Trophoblast cell (in vitro differentiated cells and primary cell): ENCODE data around the gene LPP.

Experiments
- DNase-seq, 2 donors: peaks; one replicate each; pipeline ENCODE4 v3.0.0-alpha.2; 2016
- H2AFZ ChIP-seq: 2 replicates; pipeline ENCODE4 v1.6.1; 2013; ENCODE audit warnings: low read length, moderate library complexity, mild to moderate bottlenecking; ENCODE audit not compliant: insufficient read depth, poor library complexity
- H2AK5ac ChIP-seq: 2 replicates; pipeline ENCODE4 v1.6.1; 2013; ENCODE audit warnings: mild to moderate bottlenecking, low read length
- H2BK120ac ChIP-seq: 2 replicates; pipeline ENCODE4 v1.6.1; 2013; ENCODE audit warnings: low read length, mild to moderate bottlenecking, moderate library complexity; ENCODE audit not compliant: insufficient read depth, poor library complexity
- H2BK12ac ChIP-seq: 2 replicates; pipeline ENCODE4 v1.6.1; 2013; ENCODE audit warnings: mild to moderate bottlenecking, low read length, moderate library complexity
- H2BK5ac ChIP-seq: 2 replicates; pipeline ENCODE4 v1.6.1; 2013; ENCODE audit warnings: low read length, low read depth, moderate library complexity, mild to moderate bottlenecking; ENCODE audit not compliant: poor library complexity
- H3K14ac ChIP-seq: 2 replicates; pipeline ENCODE4 v1.6.1; 2013; ENCODE audit warnings: mild to moderate bottlenecking, low read length
- H3K18ac ChIP-seq: 2 replicates; pipeline ENCODE4 v1.6.1; 2013; ENCODE audit warnings: mild to moderate bottlenecking, low read length
- H3K23ac ChIP-seq: 2 replicates; pipeline ENCODE4 v1.6.1; 2013; ENCODE audit warnings: low read length
- H3K27ac ChIP-seq: 2 replicates; pipeline ENCODE4 v1.5.1; 2013; ENCODE audit warnings: low read depth, mild to moderate bottlenecking, inconsistent platforms, low read length, moderate library complexity
- H3K27me3 ChIP-seq: 2 replicates; pipeline ENCODE4 v1.6.1; 2013; ENCODE audit warnings: inconsistent platforms, mild to moderate bottlenecking, low read length, moderate library complexity; ENCODE audit not compliant: insufficient read depth
- H3K36me3 ChIP-seq, 2 experiments: 1 replicate in 1 of 2; 2 replicates in 1 of 2; pipeline ENCODE4 v1.6.1; 2013; ENCODE audit warnings: low read length in 2 of 2, mild to moderate bottlenecking in 2 of 2, moderate library complexity in 1 of 2; ENCODE audit not compliant: insufficient read depth in 2 of 2, control insufficient read depth in 1 of 2
- H3K4ac ChIP-seq: 2 replicates; pipeline ENCODE4 v1.6.1; 2013; ENCODE audit warnings: low read depth, mild to moderate bottlenecking, low read length, moderate library complexity
- H3K4me1 ChIP-seq, 2 experiments: 1 replicate in 1 of 2; 2 replicates in 1 of 2; pipeline ENCODE4 v1.6.1; 2013; ENCODE audit warnings: low read length in 2 of 2, mild to moderate bottlenecking in 2 of 2, moderate library complexity in 1 of 2; ENCODE audit not compliant: insufficient read depth in 2 of 2, control insufficient read depth in 1 of 2
- H3K4me2 ChIP-seq: 2 replicates; pipeline ENCODE4 v1.6.1; 2013; ENCODE audit warnings: inconsistent platforms, mild to moderate bottlenecking, low read length, moderate library complexity
- H3K4me3 ChIP-seq: 2 replicates; pipeline ENCODE4 v1.5.1; 2013; ENCODE audit warnings: mild to moderate bottlenecking, low read depth, low read length, inconsistent platforms
- H3K79me1 ChIP-seq: one replicate; pipeline ENCODE4 v1.6.1; 2013; ENCODE audit warnings: low read length
- H3K79me2 ChIP-seq: 2 replicates; pipeline ENCODE4 v1.6.1; 2013; ENCODE audit warnings: low read length, mild to moderate bottlenecking; ENCODE audit not compliant: control insufficient read depth, insufficient read depth, poor library complexity
- H3K9ac ChIP-seq: 2 replicates; pipeline ENCODE4 v1.6.1; 2013; ENCODE audit warnings: mild to moderate bottlenecking, low read length
- H3K9me3 ChIP-seq: 2 replicates; pipeline ENCODE4 v1.6.1; 2013; ENCODE audit warnings: low read depth, mild to moderate bottlenecking, control low read depth, inconsistent platforms, low read length; ENCODE audit not compliant: insufficient read depth
- H4K12ac ChIP-seq: 2 replicates; pipeline ENCODE4 v1.6.1; 2013; ENCODE audit warnings: low read depth, mild to moderate bottlenecking, low read length, moderate library complexity
- H4K8ac ChIP-seq: 2 replicates; pipeline ENCODE4 v1.6.1; 2013; ENCODE audit warnings: low read depth, mild to moderate bottlenecking, low read length, moderate library complexity
- H4K91ac ChIP-seq: one replicate; pipeline ENCODE4 v1.6.1; 2013; ENCODE audit warnings: low read depth, mild to moderate bottlenecking, low read length, moderate library complexity
- WGBS: extraction: QIAGEN DNeasy Blood & Tissue Kit; methylation state at CpG from one replicate; pipeline ENCODE4 v1.1.7; 2013; ENCODE audit warnings: missing lambda C conversion rate; ENCODE audit not compliant: insufficient read length, insufficient coverage; ENCODE audit errors: extremely low coverage; 5-methylcytosine and 5-hydroxymethylcytosine counted together

Gene LPP

GRCh38 chr3:188722963-188723362 is 569.0 kb downstream of the LPP start:
- Histone ChIP-seq H3K27me3 (no peaks in the 10 kb centered on the region), H3K9me3 (no peaks in the 10 kb centered on the region), H2BK12ac (no peak overlapping the region), H2AFZ (no peak overlapping the region), H3K79me1 (no peaks in the 10 kb centered on the region), H3K27ac (no peak overlapping the region), H2AK5ac (no peak overlapping the region), H3K36me3 (no peaks in the 10 kb centered on the region), H3K9ac (no peak overlapping the region), H4K12ac (no peak overlapping the region), H3K14ac (no peak overlapping the region), H3K23ac (no peak overlapping the region), H3K4me3 (no peak overlapping the region), H2BK120ac (no peak overlapping the region), H3K79me2 (no peaks in the 10 kb centered on the region), H3K18ac (no peak overlapping the region), H4K91ac (no peak overlapping the region), H3K4ac (no peak overlapping the region), H4K8ac (no peak overlapping the region), H3K4me2 (no peak overlapping the region), H3K4me1 (no peaks in the 10 kb centered on the region), H2BK5ac (no peak overlapping the region)
- WGBS = no CpG with 5 or more reads among the region's 3 CpGs
- DNase-seq = no peak

DNA sequence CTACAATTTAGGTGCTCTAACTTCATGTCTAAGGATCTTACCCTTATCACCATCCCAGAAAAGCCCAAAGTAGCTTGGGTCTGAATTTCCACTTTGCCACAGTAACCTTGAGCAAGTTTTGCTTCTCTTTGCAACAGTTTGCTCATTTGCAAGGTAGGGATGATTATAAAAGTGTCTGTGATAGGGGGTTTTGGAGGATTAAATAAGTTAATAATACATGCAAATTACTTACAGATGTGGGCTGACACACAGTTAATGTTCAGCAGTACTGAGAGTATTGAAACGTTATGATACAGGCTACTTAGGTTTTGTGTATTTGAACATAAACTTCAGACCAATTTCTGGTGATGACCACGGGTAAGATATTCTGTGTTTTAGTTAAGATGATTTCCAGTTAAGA is 573.1 kb downstream of the LPP start:
- no peak overlapping the region for H4K8ac ChIP-seq
- H3K4me3 ChIP-seq = no peak overlapping the region
- no peak overlapping the region for H3K9ac ChIP-seq
- no peak overlapping the region for H3K23ac ChIP-seq
- no peak overlapping the region for H2BK120ac ChIP-seq
- no peaks in the 10 kb centered on the region for H3K9me3 ChIP-seq
- no peaks in the 10 kb centered on the region for H3K79me2 ChIP-seq
- H4K12ac ChIP-seq = no peak overlapping the region
- no peaks in the 10 kb centered on the region for H3K4me1 ChIP-seq
- no peaks in the 10 kb centered on the region for H3K36me3 ChIP-seq
- no peaks in the 10 kb centered on the region for H3K79me1 ChIP-seq
- H2AFZ ChIP-seq = no peak overlapping the region
- H3K14ac ChIP-seq = no peak overlapping the region
- H3K4ac ChIP-seq = no peak overlapping the region
- DNase-seq = no peak
- H3K18ac ChIP-seq = no peak overlapping the region
- no peak overlapping the region for H2BK5ac ChIP-seq
- no CpG with 5 or more reads among the region's 2 CpGs for WGBS
- H3K27ac ChIP-seq = no peak overlapping the region
- H2AK5ac ChIP-seq = no peak overlapping the region
- no peaks in the 10 kb centered on the region for H3K27me3 ChIP-seq
- no peak overlapping the region for H4K91ac ChIP-seq
- H2BK12ac ChIP-seq = no peak overlapping the region
- H3K4me2 ChIP-seq = no peak overlapping the region

DNA sequence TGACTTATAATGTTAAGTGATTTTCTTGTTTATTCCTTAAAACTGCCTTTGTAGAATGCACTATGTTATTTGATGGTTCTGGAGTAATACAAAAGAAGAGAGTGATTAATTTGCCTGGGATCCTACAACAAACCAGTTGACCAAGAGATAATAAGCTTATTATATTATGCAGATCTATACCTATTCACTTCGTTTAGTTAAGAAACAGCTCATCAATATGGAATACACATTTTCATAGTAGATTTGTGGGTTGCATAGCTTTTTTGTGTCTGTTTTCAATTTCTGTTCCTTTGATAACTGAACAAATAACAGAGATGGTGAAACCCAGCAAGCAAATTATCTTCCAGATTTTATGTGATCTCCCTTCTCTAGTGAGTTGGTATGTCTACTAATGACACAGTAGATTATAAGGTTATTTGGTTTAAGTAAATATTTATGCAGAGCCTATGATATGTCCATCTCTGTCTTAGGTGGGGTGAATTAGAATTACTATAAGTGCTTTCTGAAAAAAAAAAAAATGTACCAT is 574.5 kb downstream of the LPP start:
- H3K36me3 ChIP-seq = no peaks in the 10 kb centered on the region
- no peak overlapping the region for H4K8ac ChIP-seq
- H2BK120ac ChIP-seq = no peak overlapping the region
- H3K4me3 ChIP-seq = no peak overlapping the region
- no peaks in the 10 kb centered on the region for H3K79me1 ChIP-seq
- H3K9ac ChIP-seq = no peak overlapping the region
- H2AK5ac ChIP-seq = no peak overlapping the region
- no peaks in the 10 kb centered on the region for H3K9me3 ChIP-seq
- no peak overlapping the region for H3K23ac ChIP-seq
- DNase-seq = no peak
- no peak overlapping the region for H2AFZ ChIP-seq
- H3K27ac ChIP-seq = no peak overlapping the region
- no peak overlapping the region for H3K4ac ChIP-seq
- H3K4me1 ChIP-seq = no peaks in the 10 kb centered on the region
- H4K91ac ChIP-seq = no peak overlapping the region
- no peak overlapping the region for H2BK5ac ChIP-seq
- no peak overlapping the region for H3K18ac ChIP-seq
- no peak overlapping the region for H4K12ac ChIP-seq
- no peaks in the 10 kb centered on the region for H3K79me2 ChIP-seq
- WGBS = no CpG with 5 or more reads among the region's 1 CpG
- H3K14ac ChIP-seq = no peak overlapping the region
- no peaks in the 10 kb centered on the region for H3K27me3 ChIP-seq
- H2BK12ac ChIP-seq = no peak overlapping the region
- no peak overlapping the region for H3K4me2 ChIP-seq

DNA sequence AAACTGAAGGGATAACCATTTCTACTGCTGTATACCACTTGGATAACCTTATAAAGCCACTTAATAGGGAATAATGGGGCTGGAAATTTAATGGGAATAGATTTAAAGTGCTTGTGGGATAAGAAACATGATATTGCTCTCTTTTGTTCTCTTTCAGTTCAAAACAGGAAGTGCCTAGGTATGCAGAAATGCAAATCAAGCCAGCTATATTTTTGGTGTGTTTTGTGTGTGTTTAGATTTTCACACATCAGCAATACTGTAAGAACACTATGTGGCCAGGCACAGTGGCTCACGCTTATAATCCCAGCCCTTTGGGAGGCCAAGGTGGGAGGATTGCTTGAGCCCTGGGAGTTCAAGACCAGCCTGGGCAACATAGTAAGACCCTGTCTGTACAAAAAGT is 575.5 kb downstream of the LPP start:
- no CpG with 5 or more reads among the region's 1 CpG for WGBS
- Histone ChIP-seq H2AK5ac (no peak overlapping the region), H3K79me2 (no peaks in the 10 kb centered on the region), H4K12ac (no peak overlapping the region), H4K91ac (no peak overlapping the region), H2AFZ (no peak overlapping the region), H3K79me1 (no peaks in the 10 kb centered on the region), H2BK5ac (no peak overlapping the region), H3K36me3 (no peaks in the 10 kb centered on the region), H3K4me3 (no peak overlapping the region), H4K8ac (no peak overlapping the region), H3K9ac (no peak overlapping the region), H3K27me3 (no peaks in the 10 kb centered on the region), H3K18ac (no peak overlapping the region), H3K27ac (no peak overlapping the region), H2BK120ac (no peak overlapping the region), H3K9me3 (no peaks in the 10 kb centered on the region), H3K23ac (no peak overlapping the region), H3K14ac (no peak overlapping the region), H3K4me1 (peaks cover 0 to under 1% of the 10 kb centered on the region in 2 experiments), H2BK12ac (no peak overlapping the region), H3K4ac (no peak overlapping the region), H3K4me2 (no peak overlapping the region)
- DNase-seq = no peak
